Heart left ventricle (tissue), 13 donors: Measurements from ENCODE around the gene ALPI.

Experiments used
- POLR2A ChIP-seq, 2 donors: fragments of 450-650 bp; IDR thresholded peaks; one replicate each; pipeline ENCODE4 v1.6.1; 2017; ENCODE audit warnings: antibody characterized with exemption in 2 of 2, mild to moderate bottlenecking in 2 of 2, moderate library complexity in 2 of 2
- TF ChIP-seq, protein P1 (sequence below), 12 donors: fragments of 200-600 bp; sonication (generic) in 4 of 12; IDR thresholded peaks; one replicate each; pipeline versions ENCODE4 v1.5.0 to v1.8.0; 2018 to 2022; ENCODE audit warnings: antibody characterized with exemption in 12 of 12, mild to moderate bottlenecking in 5 of 12
- donor health status: ischemic (EF 13 %, LVEDD 7.1; RV severe dilation, severe dysfunction).
- donor health status: DM: no; HTN: yes; CAD: no.
- donor health status: DM: no; HTN: no; CAD: no.
- donor health status: ischemic (EF 25% LVEDD 6.9; RV normal size, moderate dysfunction).
- donor health status: ischemic (EF 25% LVEDD 5.7; RV mildly dilated, moderate dysfunction).
- donor health status: ischemic (EF 35%, LVEDD 5.7; RV mildly dilated, moderate dysfunction).
- donor health status: nonischemic (EF 11% LVEDD 7.7; RV severe dilation, severe dysfunction).
- donor health status: DM: yes; HTN: yes; CAD: no.
- donor health status: PGD.
- donor health status: ischemic (EF 29% LVEDD 5.4; RV normal size, mild dysfunction).
- donor health status: nonischemic (EF 23%, LVEDD 6.1; RV moderate dilation, normal function).

DNA sequence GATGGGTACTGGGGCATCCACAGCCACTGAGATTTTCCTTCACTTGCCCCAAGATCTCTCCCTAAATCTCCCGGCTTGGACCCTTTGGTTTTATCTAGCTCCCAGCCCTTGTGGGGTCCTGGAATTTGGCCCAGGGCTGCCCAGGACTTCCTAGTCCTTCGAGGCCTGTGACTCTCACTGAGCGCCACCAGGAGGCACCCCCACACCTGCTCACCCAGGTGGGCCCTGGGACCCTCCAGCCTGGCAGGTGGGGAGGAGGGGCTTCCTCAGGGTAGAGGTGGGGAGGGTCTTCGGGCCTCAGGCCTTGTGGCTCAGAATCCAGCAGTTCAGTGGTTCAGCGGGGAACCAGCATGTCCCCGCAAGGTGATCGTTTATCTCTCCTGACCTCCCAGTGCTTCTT, 52.3 kb downstream of the ALPI start:
- TF ChIP-seq, protein P1, sequence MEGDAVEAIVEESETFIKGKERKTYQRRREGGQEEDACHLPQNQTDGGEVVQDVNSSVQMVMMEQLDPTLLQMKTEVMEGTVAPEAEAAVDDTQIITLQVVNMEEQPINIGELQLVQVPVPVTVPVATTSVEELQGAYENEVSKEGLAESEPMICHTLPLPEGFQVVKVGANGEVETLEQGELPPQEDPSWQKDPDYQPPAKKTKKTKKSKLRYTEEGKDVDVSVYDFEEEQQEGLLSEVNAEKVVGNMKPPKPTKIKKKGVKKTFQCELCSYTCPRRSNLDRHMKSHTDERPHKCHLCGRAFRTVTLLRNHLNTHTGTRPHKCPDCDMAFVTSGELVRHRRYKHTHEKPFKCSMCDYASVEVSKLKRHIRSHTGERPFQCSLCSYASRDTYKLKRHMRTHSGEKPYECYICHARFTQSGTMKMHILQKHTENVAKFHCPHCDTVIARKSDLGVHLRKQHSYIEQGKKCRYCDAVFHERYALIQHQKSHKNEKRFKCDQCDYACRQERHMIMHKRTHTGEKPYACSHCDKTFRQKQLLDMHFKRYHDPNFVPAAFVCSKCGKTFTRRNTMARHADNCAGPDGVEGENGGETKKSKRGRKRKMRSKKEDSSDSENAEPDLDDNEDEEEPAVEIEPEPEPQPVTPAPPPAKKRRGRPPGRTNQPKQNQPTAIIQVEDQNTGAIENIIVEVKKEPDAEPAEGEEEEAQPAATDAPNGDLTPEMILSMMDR (IDR thresholded peaks at IDR 0.05) = no peak
- no peak for TF ChIP-seq POLR2A (IDR thresholded peaks at IDR 0.05)
